GM18858 (cell line): ENCODE results near the gene PKNOX2.

ENCODE experiments used
- ATAC-seq: cut with Tn5 transposase; IDR thresholded peaks from one replicate; pipeline ENCODE4 v1.9.1; 2021; ENCODE audit not compliant: unreplicated experiment

PKNOX2 gene

DNA sequence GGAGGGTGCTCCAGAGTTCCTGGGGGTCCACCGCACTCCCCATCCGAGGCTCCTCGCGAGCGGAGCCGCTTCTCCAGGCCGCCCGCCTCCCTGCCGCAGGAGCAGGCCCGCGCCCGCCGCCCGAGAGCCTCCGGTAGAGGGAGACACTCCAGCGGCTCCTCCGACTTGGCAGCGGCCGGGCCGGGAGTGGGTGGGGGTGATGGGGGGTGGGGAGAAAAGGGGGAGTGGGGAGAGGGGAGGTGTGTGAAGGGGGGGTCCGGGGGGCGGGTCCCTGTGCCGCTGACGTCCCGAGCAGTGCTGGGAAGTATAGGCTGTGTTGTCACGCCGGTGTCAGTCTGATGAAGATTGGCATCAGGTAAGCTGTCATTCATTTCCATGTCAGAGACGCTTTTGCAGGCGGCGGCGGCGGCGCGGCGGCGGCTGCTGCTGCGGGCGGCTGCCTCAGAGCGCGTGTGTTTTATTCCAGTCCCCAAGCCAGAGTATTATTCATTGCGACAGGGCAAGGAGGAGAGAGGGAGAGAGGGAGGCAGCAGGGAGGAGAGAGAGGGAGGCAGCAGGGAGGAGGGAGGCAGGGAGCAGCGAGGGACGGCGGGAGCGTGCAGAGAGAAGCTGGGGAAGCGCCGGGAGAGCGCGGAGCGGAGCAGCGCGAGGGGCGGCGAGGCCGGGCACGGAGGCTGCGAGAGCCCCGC lies at the start of gene PKNOX2:
Gene PKNOX2, plus strand, starts transcription at position 330 of the 689 bp plus-strand sequence. CDS start 186,555 bp downstream, outside the sequence.
- ATAC-seq: no peak

- ATAC-seq: no peak
Observed at GRCh38 chr11:125117429-125117828, 47.1 kb upstream of the PKNOX2 start.

DNA sequence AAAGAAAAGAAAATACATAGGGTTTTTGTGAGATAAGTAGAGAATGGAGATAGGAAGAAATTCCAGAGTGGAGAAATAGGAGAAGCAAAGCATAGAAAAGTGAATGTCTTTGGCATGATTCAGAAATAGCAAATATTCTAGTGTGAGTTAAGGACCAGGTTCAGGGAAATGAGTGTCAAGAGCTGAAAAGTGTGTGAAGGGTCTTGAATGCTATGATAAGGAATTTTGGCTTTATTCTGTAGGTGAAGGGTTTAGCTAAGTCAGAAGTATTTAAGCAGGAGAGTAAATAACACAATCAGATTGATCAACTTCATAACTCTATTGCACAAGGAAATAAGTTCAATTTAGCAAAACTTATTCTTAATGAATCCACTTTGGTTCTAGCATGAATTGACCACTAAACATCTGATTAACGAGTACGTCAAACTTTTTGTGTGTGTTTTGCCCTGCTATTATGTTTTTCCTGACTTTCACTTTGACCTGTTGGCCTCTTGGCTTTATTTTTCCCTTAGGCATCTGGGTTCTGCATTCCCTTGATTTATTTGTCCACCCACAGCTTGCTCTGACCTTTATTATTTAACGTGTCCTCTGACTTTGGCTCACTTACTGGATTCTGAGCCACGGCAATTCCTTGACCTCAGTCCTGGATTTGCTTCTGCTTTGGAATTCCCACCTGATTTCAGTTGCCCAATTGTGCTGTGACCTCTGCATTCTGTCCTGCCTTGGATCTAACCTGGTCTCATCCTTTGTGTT lies 41.2 kb upstream of the PKNOX2 start:
- ATAC-seq: no peak

- ATAC-seq: peak; percentile 60
Observed at GRCh38 chr11:125123947-125124617, 40.5 kb upstream of the PKNOX2 start.

GRCh38 chr11:125124618-125124992 lies 39.9 kb upstream of the PKNOX2 start:
- no peak for ATAC-seq

- ATAC-seq: no peak
Observed at GRCh38 chr11:125128450-125128849, 36.1 kb upstream of the PKNOX2 start.

DNA sequence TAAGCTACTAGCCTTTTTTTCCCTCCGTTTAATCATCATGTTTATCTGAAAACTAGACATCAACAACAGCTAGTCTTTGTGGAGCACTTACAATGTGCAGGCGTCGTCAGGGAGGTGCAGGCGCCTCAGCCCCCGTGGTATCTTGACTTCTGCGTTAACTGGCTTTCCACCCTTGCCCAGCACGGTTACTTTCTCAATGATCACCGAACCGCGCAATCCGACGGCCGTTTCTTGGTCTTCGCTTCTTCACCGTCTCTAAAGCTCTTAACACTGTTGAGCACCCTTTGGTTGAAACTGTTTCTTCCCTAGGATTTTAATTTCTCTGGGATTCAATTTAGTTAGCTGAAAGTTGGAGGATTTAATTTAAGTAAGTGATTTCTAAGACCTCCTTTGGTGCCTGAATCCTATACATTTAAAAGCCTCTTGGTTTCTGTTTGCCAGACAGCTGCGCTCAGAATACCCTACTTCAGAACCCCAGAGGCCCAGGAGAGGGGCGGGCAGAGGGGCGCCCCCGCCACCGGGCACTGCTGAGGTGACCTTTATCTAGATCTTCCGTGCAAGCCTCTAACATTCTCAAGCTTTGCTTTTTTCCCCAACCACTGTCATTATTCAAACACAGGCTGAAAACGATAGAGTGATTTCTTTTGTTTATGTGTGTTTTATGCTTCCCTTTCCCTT lies 35.1 kb upstream of the PKNOX2 start:
- no peak for ATAC-seq

DNA sequence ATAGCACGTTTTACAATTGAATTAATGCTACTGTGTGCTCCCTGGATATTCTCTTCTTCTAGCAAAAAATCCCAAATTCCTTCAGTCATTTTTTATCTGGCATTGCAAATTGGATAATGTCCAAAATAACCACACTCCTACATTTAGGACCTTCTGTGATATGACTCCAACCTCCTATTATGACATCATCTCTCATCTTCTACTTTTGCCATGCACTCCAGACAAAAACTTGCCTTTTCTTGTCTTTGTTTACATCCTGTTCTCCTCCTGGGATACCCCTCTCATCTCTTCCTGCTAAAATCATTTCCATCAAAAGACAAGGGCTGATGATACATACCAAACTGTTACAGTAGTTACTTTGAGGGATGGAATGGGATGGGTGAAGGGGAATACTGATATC lies 32.5 kb upstream of the PKNOX2 start:
- no peak for ATAC-seq

DNA sequence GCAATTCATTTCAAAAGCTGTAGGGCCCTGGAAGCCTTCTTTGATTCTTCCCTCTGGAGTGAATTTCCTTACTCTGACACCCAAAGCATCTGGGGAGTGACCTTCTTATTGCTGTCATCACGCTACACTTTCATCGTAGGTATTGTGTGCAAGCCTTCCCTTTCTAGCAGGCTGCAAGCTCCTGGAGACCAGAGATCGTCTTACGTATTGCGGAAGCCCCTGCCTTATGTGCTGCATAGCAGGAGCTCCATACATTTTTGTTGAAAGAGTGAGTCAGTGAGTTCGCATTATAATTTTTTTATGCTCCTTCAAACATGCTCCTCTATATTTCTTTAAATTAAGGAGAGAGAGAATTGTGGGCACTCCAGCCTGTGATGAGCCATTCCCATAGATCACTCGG lies 32.0 kb upstream of the PKNOX2 start:
- ATAC-seq: no peak

DNA sequence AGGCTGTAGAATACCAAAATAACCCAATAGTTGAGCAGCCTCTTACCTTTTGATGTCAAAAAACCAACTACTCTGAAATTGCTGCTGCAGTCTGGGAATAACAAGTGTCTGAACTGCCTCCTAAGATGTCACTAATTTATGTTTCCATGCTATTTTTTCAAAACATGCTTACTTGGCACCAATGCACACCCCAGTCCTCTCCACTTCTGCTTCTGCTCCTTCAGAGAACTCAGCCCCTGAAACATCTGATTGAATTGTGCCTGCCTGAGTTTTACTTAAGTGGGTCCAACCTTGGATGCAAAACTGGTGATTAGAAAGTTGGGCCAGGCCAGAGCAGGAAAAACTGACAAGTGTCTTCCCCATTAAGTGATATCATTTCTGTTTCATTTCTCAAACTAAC lies 28.6 kb upstream of the PKNOX2 start:
- no peak for ATAC-seq

DNA sequence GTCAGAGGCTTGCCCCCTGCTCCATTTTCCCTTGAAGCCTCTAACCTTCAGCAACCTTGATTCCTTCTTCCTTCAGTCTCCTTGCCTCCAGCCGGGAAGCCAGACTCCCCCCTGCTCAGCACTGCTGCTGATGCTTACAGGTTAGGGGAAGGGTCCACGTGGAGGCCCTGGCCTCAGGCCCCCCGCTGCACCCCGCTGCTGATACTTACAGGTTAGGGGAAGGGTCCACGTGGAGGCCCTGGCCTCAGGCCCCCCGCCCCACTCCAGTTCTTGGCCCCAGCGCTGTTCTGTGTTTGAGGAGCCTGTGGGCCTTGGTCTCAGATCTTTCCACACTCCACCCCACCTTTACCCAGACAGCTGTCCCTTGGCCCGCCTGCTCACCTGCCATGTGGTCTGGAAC lies 25.6 kb upstream of the PKNOX2 start:
- ATAC-seq: no peak

DNA sequence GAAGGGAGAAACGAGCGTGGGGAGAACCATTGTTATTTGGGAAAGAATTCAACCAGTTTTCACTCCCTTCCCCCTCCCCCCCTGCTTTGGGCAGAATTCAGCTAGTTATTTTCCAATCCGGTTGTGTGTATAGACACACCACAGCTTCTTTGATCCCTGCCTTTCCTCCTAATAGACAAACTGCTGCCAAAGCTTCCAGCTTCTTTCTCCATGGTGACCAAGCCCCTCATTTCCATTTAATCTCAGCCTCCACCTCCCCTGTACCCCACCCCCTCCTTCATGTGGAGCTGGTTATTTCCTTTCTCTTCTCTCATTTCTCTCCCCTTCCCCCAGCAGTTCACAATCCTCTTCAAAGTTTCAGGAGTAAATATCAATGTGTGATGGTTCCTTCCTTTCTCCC lies 24.8 kb upstream of the PKNOX2 start:
- ATAC-seq: no peak

GRCh38 chr11:125140233-125140632 lies 24.3 kb upstream of the PKNOX2 start:
- ATAC-seq: no peak

DNA sequence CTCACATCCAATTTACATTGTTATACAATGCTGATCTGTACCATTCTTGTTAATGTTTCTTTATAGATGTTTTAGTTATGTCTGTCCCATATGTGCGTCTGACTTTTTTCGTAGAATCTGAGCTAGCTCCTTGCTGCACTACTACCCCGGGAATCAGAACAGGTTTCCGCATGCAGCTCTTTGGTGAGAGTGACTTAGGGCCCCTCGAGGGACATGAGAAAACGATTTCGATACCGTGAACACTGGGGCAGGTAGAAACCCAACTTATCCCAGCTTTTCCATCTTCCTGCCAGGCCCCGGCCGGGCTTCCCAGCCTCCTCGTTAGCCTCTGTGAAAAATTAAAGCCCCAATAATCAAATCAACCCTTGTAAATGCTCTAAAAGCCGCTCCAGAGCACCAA lies 23.4 kb upstream of the PKNOX2 start:
- ATAC-seq: no peak

- no peak for ATAC-seq
Observed at GRCh38 chr11:125141686-125142535, 22.6 kb upstream of the PKNOX2 start.

GRCh38 chr11:125146232-125146631 lies 18.3 kb upstream of the PKNOX2 start:
- ATAC-seq: no peak

- no peak for ATAC-seq
Observed at GRCh38 chr11:125147280-125147679, 17.3 kb upstream of the PKNOX2 start.

- no peak for ATAC-seq
Observed at GRCh38 chr11:125148011-125148410, 16.5 kb upstream of the PKNOX2 start.

GRCh38 chr11:125148743-125149142 lies 15.8 kb upstream of the PKNOX2 start:
- ATAC-seq: no peak

DNA sequence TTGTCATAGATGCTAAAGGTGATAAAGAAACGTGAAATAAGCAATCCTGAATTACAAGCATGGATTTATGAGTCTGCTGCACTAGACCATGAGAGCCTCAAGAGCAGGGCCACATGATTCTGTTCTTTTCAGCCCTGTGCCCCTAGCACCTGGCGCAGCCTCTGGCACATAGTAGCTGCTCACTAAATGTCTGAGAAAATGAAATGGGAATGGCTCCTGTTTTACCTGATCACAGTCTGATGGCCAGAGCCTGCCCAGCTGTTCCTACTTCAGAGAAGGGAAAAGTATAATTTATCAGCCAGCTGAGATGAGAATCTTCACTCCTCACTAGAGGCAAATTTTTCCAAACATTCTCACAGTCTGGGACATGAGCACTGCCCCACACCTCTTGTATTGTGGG lies 10.7 kb upstream of the PKNOX2 start:
- ATAC-seq: no peak
